NCI-H524 (cell line): ENCODE measurements around the gene SCRN2.

ENCODE experiments used
- DNase-seq, 2 experiments: peaks; one replicate each; lab custom pipeline; 2025; lab: John Stamatoyannopoulos, UW

SCRN2 gene

GRCh38 chr17:47821031-47821423 is 20.0 kb downstream of the SCRN2 start:
- no peak for DNase-seq

GRCh38 chr17:47820033-47820789 is 20.9 kb downstream of the SCRN2 start:
- DNase-seq, result no peak

GRCh38 chr17:47819475-47819874 is 21.6 kb downstream of the SCRN2 start:
- no peak for DNase-seq

- no peak for DNase-seq
Observed at GRCh38 chr17:47818002-47818695, 22.9 kb downstream of the SCRN2 start.

- DNase-seq, result no peak
Observed at GRCh38 chr17:47816947-47817346, 24.1 kb downstream of the SCRN2 start.

GRCh38 chr17:47816111-47816735 is 24.9 kb downstream of the SCRN2 start:
- no peak for DNase-seq

- DNase-seq, result no peak
Observed at GRCh38 chr17:47815106-47815918, 25.8 kb downstream of the SCRN2 start.

GRCh38 chr17:47813512-47814031 is 27.5 kb downstream of the SCRN2 start:
- DNase-seq, result no peak

GRCh38 chr17:47813077-47813476 is 28.0 kb downstream of the SCRN2 start:
- DNase-seq, result no peak

- DNase-seq, result no peak
Observed at GRCh38 chr17:47812146-47812920, 28.7 kb downstream of the SCRN2 start.

- no peak for DNase-seq
Observed at GRCh38 chr17:47811709-47812108, 29.4 kb downstream of the SCRN2 start.

- no peak for DNase-seq
Observed at GRCh38 chr17:47810901-47811635, 30.0 kb downstream of the SCRN2 start.

- DNase-seq, result no peak
Observed at GRCh38 chr17:47810200-47810821, 30.8 kb downstream of the SCRN2 start.

GRCh38 chr17:47808830-47809480 is 32.1 kb downstream of the SCRN2 start:
- DNase-seq, result no peak

- DNase-seq, result no peak
Observed at GRCh38 chr17:47808036-47808829, 32.8 kb downstream of the SCRN2 start.

GRCh38 chr17:47807421-47807820 is 33.7 kb downstream of the SCRN2 start:
- DNase-seq, result no peak

GRCh38 chr17:47806913-47807255 is 34.2 kb downstream of the SCRN2 start:
- no peak for DNase-seq

- no peak for DNase-seq
Observed at GRCh38 chr17:47806026-47806912, 34.8 kb downstream of the SCRN2 start.
